Posterior vena cava (tissue), 2 donors: ENCODE data around the gene PORCN. TPM values are rescaled to one million over a fixed set of nuclear protein-coding genes. Genes with fewer than 3 reads are reported as not detected.

Source experiments
- DNase-seq: peaks from one replicate; pipeline ENCODE4 v3.0.0-alpha.2; 2020; ENCODE audit warnings: low spot score
- intact Hi-C, 2 donors: fragments of 100-400 bp; cut with DNase I; formaldehyde crosslinking; loops; one replicate each; pipeline versions ENCODE4 v1.14.1 to v1.14.2; 2022 to 2023
- long read RNA-seq, 2 donors: library from polyadenylated mRNA; unstranded; transcript quantifications; one replicate each; pipeline ENCODE4 v2.0.0, GENCODE V29; 2020 to 2021
- total RNA-seq, 2 donors: library from RNA; stranded (reverse); fragmentation: NEBNext Ultra II Directional; extraction: Animal tissue kit (Norgen Biotek cat#: 25700); gene quantifications; one replicate each; pipeline ENCODE4 v1.2.1, GENCODE V29; 2021
- donor health status: DM: yes; HTN: yes; CAD: no.
- donor health status: DM: yes; HTN: yes; CAD: no.

The PORCN gene
- total RNA-seq, result 10 to 100 TPM in 1 of 2 donors, 1 to 10 TPM in 1; 8.7 to 12.1 TPM
- long read RNA-seq, donor 1, partial matches to known transcripts, result 2 of 4 reads
- long read RNA-seq, donor 1, other reads (novel, unspliced or antisense), result 1 of 4 reads
- long read RNA-seq, donor 2, transcript PORCN-204 (13 exons, 1,672 nt), result major isoform, 20 of 47 reads
- long read RNA-seq, donor 2, partial matches to known transcripts, result 9 of 47 reads
- long read RNA-seq, donor 2, other reads (novel, unspliced or antisense), result 18 of 47 reads

- intact Hi-C loops, result no loop called here
- DNase-seq, result peak; percentile 93
These were observed at the start of gene PORCN for GRCh38 chrX:48508400-48509244. TSS of gene PORCN (plus strand) at chrX:48508992. CDS start at chrX:48509821, 829 bp downstream.

- intact Hi-C loops, result no loop called here
- DNase-seq, result no peak
These were observed 49.3 kb upstream of the PORCN start for GRCh38 chrX:48459483-48459882.

GRCh38 chrX:48460031-48460430, 48.8 kb upstream of the PORCN start:
- intact Hi-C loops, result loop anchor here in 1 of 2 donors (10.0 kb wide), 1 partner anchor 385 kb away; the partner anchor contains the start of gene ZNF630
- no peak for DNase-seq

GRCh38 chrX:48460606-48461005, 48.2 kb upstream of the PORCN start:
- no peak for DNase-seq

GRCh38 chrX:48461830-48462229, 47.0 kb upstream of the PORCN start:
- no peak for DNase-seq
- intact Hi-C loops, result loop anchor here in 1 of 2 donors (10.0 kb wide), 1 partner anchor 387 kb away; the partner anchor contains the start of gene ZNF630

More at GRCh38 chrX:48460606-48461005, 48.2 kb upstream of the PORCN start:
- intact Hi-C loops, result loop anchor here in 1 of 2 donors (10.0 kb wide), 1 partner anchor 386 kb away; the partner anchor contains the start of gene ZNF630

- intact Hi-C loops, result loop anchor here in 1 of 2 donors (10.0 kb wide), 1 partner anchor 391 kb away; the partner anchor contains the start of gene ZNF630
These were observed 43.4 kb upstream of the PORCN start for GRCh38 chrX:48465336-48465933.

GRCh38 chrX:48466696-48467095, 42.1 kb upstream of the PORCN start:
- intact Hi-C loops, result loop anchor here in 1 of 2 donors (10.0 kb wide), 1 partner anchor 392 kb away; the partner anchor contains the start of gene ZNF630
- no peak for DNase-seq

More at GRCh38 chrX:48465336-48465933, 43.4 kb upstream of the PORCN start:
- DNase-seq, result no peak

GRCh38 chrX:48467281-48467761, 41.5 kb upstream of the PORCN start:
- DNase-seq, result peak; percentile 5
- intact Hi-C loops, result loop anchor here in 1 of 2 donors (10.0 kb wide), 1 partner anchor 393 kb away; the partner anchor contains the start of gene ZNF630

GRCh38 chrX:48468247-48468671, 40.5 kb upstream of the PORCN start:
- intact Hi-C loops, result loop anchor here in 1 of 2 donors (10.0 kb wide), 1 partner anchor 393 kb away; the partner anchor contains the start of gene ZNF630
- DNase-seq, result no peak

GRCh38 chrX:48468693-48469691, 39.8 kb upstream of the PORCN start:
- DNase-seq, result no peak
- intact Hi-C loops, result loop anchor here in 1 of 2 donors (10.0 kb wide), 1 partner anchor 394 kb away; the partner anchor contains the start of gene ZNF630

GRCh38 chrX:48470110-48470832, 38.5 kb upstream of the PORCN start, which contains the start of gene SLC38A5:
TSS of gene SLC38A5 (minus strand) at chrX:48470260. CDS start at chrX:48467924, 2,336 bp downstream.
- peak; percentile 57 for DNase-seq
- intact Hi-C loops, result no loop called here

GRCh38 chrX:48470833-48471118, 38.0 kb upstream of the PORCN start:
- intact Hi-C loops, result no loop called here
- DNase-seq, result peak; percentile 57

- no peak for DNase-seq
- intact Hi-C loops, result no loop called here
These were observed 37.3 kb upstream of the PORCN start for GRCh38 chrX:48471504-48471903.

GRCh38 chrX:48472225-48472624, 36.6 kb upstream of the PORCN start:
- intact Hi-C loops, result no loop called here
- peak; percentile 30 for DNase-seq

- no peak for DNase-seq
- intact Hi-C loops, result no loop called here
These were observed 35.7 kb upstream of the PORCN start for GRCh38 chrX:48472851-48473703.

GRCh38 chrX:48473704-48473990, 35.1 kb upstream of the PORCN start:
- intact Hi-C loops, result no loop called here
- DNase-seq, result no peak

- intact Hi-C loops, result no loop called here
- no peak for DNase-seq
These were observed 34.7 kb upstream of the PORCN start for GRCh38 chrX:48474127-48474526.
